Camera-type eye (tissue), 1 donor: ENCODE data around the gene TIAM2. TPM values are rescaled to one million over a fixed set of nuclear protein-coding genes. Genes with fewer than 3 reads are reported as not detected.

Experiments
- total RNA-seq: library from RNA; depleted of rRNA; stranded (reverse); fragments of >200 nt; gene quantifications from one replicate; pipeline ENCODE4 v1.2.3, GENCODE V29; 2014

TIAM2 gene
- total RNA-seq, result 50.8 TPM

GRCh38 chr6:154995254-154996015, at the start of gene TIAM2:
Gene TIAM2 (plus strand): TSS chr6:154995315. CDS start chr6:155129224, 133,909 bp downstream.

GRCh38 chr6:155263373-155264063, 268.4 kb downstream of the TIAM2 start, which contains the start of gene CLDN20:
Gene CLDN20 (plus strand): TSS chr6:155264013. CDS start chr6:155275720, 11,707 bp downstream.

